Naive thymus-derived CD8-positive, alpha-beta T cell (primary cell): ENCODE measurements around the gene C11orf58. TPM values are rescaled to one million over a fixed set of nuclear protein-coding genes. Genes with fewer than 3 reads are reported as not detected.

Source experiments
- ATAC-seq, 2 donors: fragments of 150-1000 bp; cut with Tn5 transposase in 1 of 2; sonication (Bioruptor Pico), chemical (Tn5 transposase) in 1 of 2; 1 replicate in 1 of 2; 2 replicates in 1 of 2; pipeline ENCODE4 v1.10.0; 2021; ENCODE audit warnings: mild to moderate bottlenecking in 2 of 2, moderate library complexity in 2 of 2
- POLR2A ChIA-PET: fragments of 350-600 bp; sonication (Branson Sonifier 250); formaldehyde crosslinking; loops from one replicate; lab custom pipeline; 2021; ENCODE audit warnings: antibody characterized with exemption; lab: Charles Lee
- DNase-seq, 10 donors: peaks; one replicate each; pipeline versions ENCODE4 v3.0.0 to v3.0.0-alpha.2; 2020 to 2022
- H3K27ac Mint-ChIP-seq, 10 donors: one replicate each; pipeline ENCODE4 v1.8.0; 2020 to 2022; ENCODE audit warnings: mild to moderate bottlenecking in 10 of 10, mixed read lengths in 10 of 10, moderate library complexity in 4 of 10, inconsistent platforms in 1 of 10
- H3K27me3 Mint-ChIP-seq, 5 donors: one replicate each; pipeline ENCODE4 v1.8.0; 2021 to 2022; ENCODE audit warnings: mixed read lengths in 5 of 5
- H3K36me3 Mint-ChIP-seq, 3 donors: one replicate each; pipeline ENCODE4 v1.8.0; 2020 to 2022; ENCODE audit warnings: mixed read lengths in 3 of 3, mild to moderate bottlenecking in 2 of 3, inconsistent platforms in 1 of 3
- H3K4me1 Mint-ChIP-seq, 4 donors: one replicate each; pipeline ENCODE4 v1.8.0; 2021 to 2022; ENCODE audit warnings: mixed read lengths in 4 of 4
- H3K4me3 Mint-ChIP-seq, 10 donors: one replicate each; pipeline ENCODE4 v1.8.0; 2020 to 2022; ENCODE audit warnings: mild to moderate bottlenecking in 10 of 10, mixed read lengths in 10 of 10, moderate library complexity in 6 of 10, inconsistent platforms in 1 of 10
- H3K9me3 Mint-ChIP-seq, 9 donors: one replicate each; pipeline ENCODE4 v1.8.0; 2020 to 2022; ENCODE audit warnings: mixed read lengths in 9 of 9, mild to moderate bottlenecking in 3 of 9, inconsistent platforms in 1 of 9, moderate library complexity in 1 of 9
- polyA plus RNA-seq, 3 donors: library from polyadenylated mRNA; unstranded; fragments of 300-500 nt; fragmentation: Illumina TruSeq; gene quantifications; one replicate each; pipeline ENCODE4 v1.2.3, GENCODE V29; 2021
- total RNA-seq, 8 experiments: library from RNA in 2 of 8; stranded (reverse) in 2 of 8; gene quantifications; one replicate each; pipeline ENCODE4 v1.2.3 and lab custom pipeline; 2021 to 2026

C11orf58 gene
- total and polyA plus RNA-seq, 5 experiments from 2014 or later = 169 to 195 (median 181) TPM

GRCh38 chr11:16771350-16772140 is 33.1 kb downstream of the C11orf58 start:
- POLR2A ChIA-PET = no interaction called here
- Mint-ChIP-seq H3K4me3 (no peak overlapping the region), H3K27me3 (peaks cover 0 to 6% (median 0%) of the 10 kb centered on the region in 5 donors), H3K4me1 (no peaks in the 10 kb centered on the region), H3K27ac (no peak overlapping the region), H3K9me3 (no peaks in the 10 kb centered on the region), H3K36me3 (no peaks in the 10 kb centered on the region)
- ATAC-seq = no peak
- no peak for DNase-seq

GRCh38 chr11:16772141-16772512 is 33.7 kb downstream of the C11orf58 start:
- DNase-seq = no peak
- no peaks in the 10 kb centered on the region for H3K9me3 Mint-ChIP-seq
- H3K27me3 Mint-ChIP-seq = peaks cover 0 to 5% (median 0%) of the 10 kb centered on the region in 5 donors
- H3K4me3 Mint-ChIP-seq = no peak overlapping the region
- H3K36me3 Mint-ChIP-seq = no peaks in the 10 kb centered on the region
- ATAC-seq = no peak
- no peak overlapping the region for H3K27ac Mint-ChIP-seq
- POLR2A ChIA-PET = no interaction called here
- H3K4me1 Mint-ChIP-seq = no peaks in the 10 kb centered on the region

DNA sequence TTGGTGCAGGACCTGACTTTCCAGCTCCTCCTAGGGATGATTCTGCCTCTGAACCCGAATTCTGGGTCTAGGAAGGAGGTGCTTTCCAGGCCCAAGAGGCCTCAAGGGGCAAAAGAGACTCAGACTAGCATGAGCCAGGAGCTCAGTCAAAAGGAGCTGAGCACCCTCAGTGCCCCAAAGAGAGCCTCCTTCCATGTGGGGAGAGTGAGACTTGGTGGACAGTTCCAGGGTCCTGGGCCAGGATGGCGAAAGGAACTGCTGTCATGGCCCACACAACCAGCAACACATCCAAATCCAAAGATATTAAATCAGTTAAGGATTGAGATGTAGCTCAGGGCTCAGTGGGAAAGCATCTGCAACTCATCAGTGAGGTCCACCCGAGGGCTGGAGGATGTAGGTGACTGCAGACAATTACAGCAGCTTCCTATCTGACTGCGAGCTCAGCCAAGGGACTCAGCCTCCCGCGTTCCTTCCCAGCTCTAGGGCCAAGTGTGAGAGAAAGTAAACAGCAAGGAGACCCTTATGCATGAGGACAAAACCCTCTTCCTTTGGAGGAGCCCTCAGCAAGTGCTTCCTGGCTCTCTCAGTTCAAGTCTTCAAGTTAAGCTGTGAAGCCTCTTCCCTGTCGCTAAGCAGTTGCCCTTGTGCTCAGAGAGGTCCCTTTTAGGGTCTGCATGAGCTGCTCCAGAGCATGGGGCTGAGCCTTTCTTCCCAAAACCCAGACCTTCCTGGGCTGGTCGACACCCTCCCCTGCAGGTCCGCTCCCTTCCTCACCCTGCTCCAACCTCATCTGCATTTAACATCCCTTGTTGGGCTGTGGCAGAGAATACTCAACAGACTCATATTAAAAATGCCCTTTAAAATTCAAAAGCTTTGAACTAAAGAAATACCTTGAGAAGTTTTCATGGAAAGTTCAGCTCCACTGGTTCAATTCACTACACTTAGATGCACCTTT is 35.8 kb downstream of the C11orf58 start:
- DNase-seq (no peak), ATAC-seq (no peak)
- POLR2A ChIA-PET = no interaction called here
- H3K4me1 Mint-ChIP-seq = no peaks in the 10 kb centered on the region
- no peaks in the 10 kb centered on the region for H3K36me3 Mint-ChIP-seq
- no peak overlapping the region for H3K27ac Mint-ChIP-seq
- H3K9me3 Mint-ChIP-seq = no peaks in the 10 kb centered on the region
- H3K4me3 Mint-ChIP-seq = peak overlapping the region in 2 of 10 donors; percentile 19 to 24
- H3K27me3 Mint-ChIP-seq = peaks cover 0 to 3% (median 0%) of the 10 kb centered on the region in 5 donors

DNA sequence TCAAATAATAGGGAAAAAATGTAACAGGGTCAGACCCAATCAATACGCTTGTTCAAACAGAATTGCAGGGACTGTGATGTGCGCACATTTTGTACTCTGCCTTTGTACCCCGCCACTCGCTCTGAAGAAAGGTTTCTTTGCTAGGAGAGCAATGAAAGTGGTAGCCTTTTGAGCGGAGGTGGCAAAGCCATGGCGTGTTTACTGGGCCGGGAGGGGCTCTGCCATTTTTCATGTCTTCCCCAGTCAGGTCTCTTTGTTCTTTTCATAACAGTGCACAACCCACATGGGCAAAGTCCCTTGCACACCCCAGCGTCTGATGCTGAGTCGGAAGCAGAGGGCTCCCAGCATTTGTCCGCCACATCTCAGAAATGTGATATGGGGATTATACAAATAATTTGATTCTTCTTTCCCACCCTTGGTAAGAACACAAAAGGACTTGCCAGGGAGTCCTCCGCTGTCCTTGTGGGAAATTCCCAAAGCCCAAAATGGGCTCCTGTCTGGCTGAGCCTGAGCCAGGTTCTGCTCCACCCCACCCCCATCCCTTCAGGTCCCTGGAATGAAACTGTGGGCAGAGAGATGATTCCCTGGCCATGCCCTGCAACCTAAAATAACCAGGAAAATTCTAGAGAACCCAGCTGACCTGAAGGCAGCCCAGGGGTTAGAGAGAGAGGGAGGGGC is 36.6 kb downstream of the C11orf58 start:
- POLR2A ChIA-PET = no interaction called here
- H3K36me3 Mint-ChIP-seq = no peaks in the 10 kb centered on the region
- DNase-seq (no peak), ATAC-seq (no peak)
- no peaks in the 10 kb centered on the region for H3K9me3 Mint-ChIP-seq
- peaks cover 0 to 3% (median 0%) of the 10 kb centered on the region in 5 donors for H3K27me3 Mint-ChIP-seq
- no peak overlapping the region for H3K27ac Mint-ChIP-seq
- H3K4me1 Mint-ChIP-seq = peaks cover 0 to 2% (median 0%) of the 10 kb centered on the region in 4 donors
- H3K4me3 Mint-ChIP-seq = no peak overlapping the region

- ATAC-seq (no peak), DNase-seq (no peak)
- H3K4me1 Mint-ChIP-seq = peaks cover 0 to 2% (median 0%) of the 10 kb centered on the region in 4 donors
- no peaks in the 10 kb centered on the region for H3K36me3 Mint-ChIP-seq
- H3K9me3 Mint-ChIP-seq = no peaks in the 10 kb centered on the region
- peaks cover 0 to 3% (median 0%) of the 10 kb centered on the region in 5 donors for H3K27me3 Mint-ChIP-seq
- H3K4me3 Mint-ChIP-seq = no peak overlapping the region
- POLR2A ChIA-PET = no interaction called here
- no peak overlapping the region for H3K27ac Mint-ChIP-seq
These were observed 37.3 kb downstream of the C11orf58 start for GRCh38 chr11:16775614-16776283.

GRCh38 chr11:16776711-16777612 is 38.5 kb downstream of the C11orf58 start:
- no peak for DNase-seq
- no peaks in the 10 kb centered on the region for H3K36me3 Mint-ChIP-seq
- no peak for ATAC-seq
- H3K27ac Mint-ChIP-seq = no peak overlapping the region
- no peaks in the 10 kb centered on the region for H3K9me3 Mint-ChIP-seq
- POLR2A ChIA-PET = no interaction called here
- H3K4me1 Mint-ChIP-seq = peaks cover 0 to 2% (median 0%) of the 10 kb centered on the region in 4 donors
- H3K27me3 Mint-ChIP-seq = peaks cover 0 to 3% (median 0%) of the 10 kb centered on the region in 5 donors
- H3K4me3 Mint-ChIP-seq = no peak overlapping the region

- no peak for ATAC-seq
- no peaks in the 10 kb centered on the region for H3K36me3 Mint-ChIP-seq
- peaks cover 0 to 3% (median 0%) of the 10 kb centered on the region in 5 donors for H3K27me3 Mint-ChIP-seq
- H3K4me3 Mint-ChIP-seq = no peak overlapping the region
- POLR2A ChIA-PET = interaction anchor here (0.6 kb wide), 1 partner anchor 63 kb away, joined by 10 read pairs; no protein-coding TSS in a partner anchor
- DNase-seq = no peak
- no peaks in the 10 kb centered on the region for H3K9me3 Mint-ChIP-seq
- H3K27ac Mint-ChIP-seq = no peak overlapping the region
- H3K4me1 Mint-ChIP-seq = peaks cover 0 to 2% (median 0%) of the 10 kb centered on the region in 4 donors
These were observed 39.1 kb downstream of the C11orf58 start for GRCh38 chr11:16777613-16777975.

- Mint-ChIP-seq H3K27ac (no peak overlapping the region), H3K27me3 (peaks cover 0 to 3% (median 0%) of the 10 kb centered on the region in 5 donors), H3K9me3 (no peaks in the 10 kb centered on the region), H3K36me3 (no peaks in the 10 kb centered on the region), H3K4me1 (peaks cover 0 to 2% (median 0%) of the 10 kb centered on the region in 4 donors), H3K4me3 (no peak overlapping the region)
- DNase-seq (no peak), ATAC-seq (no peak)
- POLR2A ChIA-PET = interaction anchor here (0.6 kb wide), 1 partner anchor 64 kb away, joined by 10 read pairs; no protein-coding TSS in a partner anchor
These were observed 39.8 kb downstream of the C11orf58 start for GRCh38 chr11:16778286-16778685.

DNA sequence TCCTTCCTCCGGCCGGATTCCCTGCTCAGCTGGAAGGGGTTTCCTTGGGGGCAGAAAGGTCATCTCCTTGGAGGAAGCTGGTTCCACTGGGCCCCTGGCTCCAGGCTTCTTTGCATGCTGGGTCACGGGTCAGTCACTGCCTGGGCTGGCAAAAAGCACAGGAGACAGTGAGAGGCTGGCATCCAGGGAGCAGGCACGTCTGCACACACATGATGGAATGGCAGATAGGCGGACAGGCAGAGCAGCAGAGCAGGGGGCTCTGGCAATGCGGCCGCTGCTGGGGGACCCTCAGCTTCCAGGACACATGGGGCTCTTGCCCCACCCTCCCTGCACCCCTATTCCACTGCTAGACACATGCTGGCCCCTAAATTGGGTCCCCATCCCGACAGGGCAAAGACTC is 40.4 kb downstream of the C11orf58 start:
- DNase-seq (no peak), ATAC-seq (no peak)
- no peak overlapping the region for H3K4me3 Mint-ChIP-seq
- no peak overlapping the region for H3K27ac Mint-ChIP-seq
- POLR2A ChIA-PET = no interaction called here
- no peaks in the 10 kb centered on the region for H3K36me3 Mint-ChIP-seq
- H3K9me3 Mint-ChIP-seq = no peaks in the 10 kb centered on the region
- peaks cover 0 to 3% (median 0%) of the 10 kb centered on the region in 5 donors for H3K27me3 Mint-ChIP-seq
- peaks cover 0 to 2% (median 0%) of the 10 kb centered on the region in 4 donors for H3K4me1 Mint-ChIP-seq

DNA sequence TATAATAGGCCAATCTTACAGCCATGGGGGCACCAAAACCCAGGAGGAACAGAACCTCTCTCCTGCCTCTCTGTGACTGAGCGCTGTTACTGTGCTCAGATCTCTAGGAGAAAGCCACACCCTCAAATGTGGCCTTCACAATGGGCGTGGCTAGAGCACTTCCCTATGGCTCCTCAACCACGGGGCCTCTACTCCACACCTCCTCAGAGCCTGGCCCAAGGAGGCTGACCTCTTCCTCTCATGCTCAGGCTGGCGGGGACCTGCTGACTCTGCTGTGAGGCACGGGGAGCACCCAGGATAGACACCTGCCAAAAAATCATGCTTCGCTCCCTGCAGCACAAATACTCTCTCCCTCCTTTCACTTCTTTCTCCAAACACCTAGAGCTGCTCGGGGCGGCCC is 41.0 kb downstream of the C11orf58 start:
- DNase-seq = no peak
- Mint-ChIP-seq H3K4me3 (no peak overlapping the region), H3K4me1 (peaks cover 0 to 2% (median 0%) of the 10 kb centered on the region in 4 donors), H3K36me3 (no peaks in the 10 kb centered on the region), H3K9me3 (no peaks in the 10 kb centered on the region), H3K27me3 (peaks cover 0 to 3% (median 0%) of the 10 kb centered on the region in 5 donors), H3K27ac (no peak overlapping the region)
- ATAC-seq = no peak
- POLR2A ChIA-PET = no interaction called here

DNA sequence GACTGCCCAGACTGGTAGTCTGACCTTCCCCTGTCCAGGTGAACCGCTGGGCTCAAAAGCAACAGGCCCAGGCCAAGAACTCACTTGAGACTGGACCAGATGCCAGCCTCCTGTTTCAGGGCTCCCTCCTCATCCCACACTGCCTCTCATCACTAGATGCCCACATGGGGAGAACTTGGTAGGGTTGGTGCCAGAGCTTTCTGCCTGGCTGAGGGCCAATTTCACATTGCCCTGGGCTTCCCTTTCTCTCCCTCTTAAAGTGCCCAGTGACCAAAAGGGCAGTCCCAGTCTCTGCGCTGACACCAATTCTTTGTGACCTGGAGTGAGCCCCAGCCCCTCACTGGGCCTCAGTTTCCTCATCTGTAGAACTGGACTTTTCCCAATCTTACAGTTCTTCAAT is 41.7 kb downstream of the C11orf58 start:
- no peak for DNase-seq
- Mint-ChIP-seq H3K36me3 (no peaks in the 10 kb centered on the region), H3K27ac (no peak overlapping the region), H3K4me3 (no peak overlapping the region), H3K27me3 (no peaks in the 10 kb centered on the region), H3K9me3 (no peaks in the 10 kb centered on the region), H3K4me1 (peaks cover 0 to 2% (median 0%) of the 10 kb centered on the region in 4 donors)
- no peak for ATAC-seq
- POLR2A ChIA-PET = no interaction called here
